AG09309 (cell line): ENCODE data around the gene BEST4.
A peak's percentile ranks its signal among the peaks of the same experiment; 100 is the strongest.

Source experiments
- DNase-seq: peaks from one replicate; pipeline ENCODE4 v3.0.0-alpha.2; 2010; ENCODE audit warnings: low read depth
- H3K4me3 ChIP-seq: 2 replicates; pipeline ENCODE4 v1.5.1; 2011; ENCODE audit warnings: mild to moderate bottlenecking, low read depth, low read length, moderate library complexity; ENCODE audit not compliant: control insufficient read depth
- CTCF ChIP-seq: IDR thresholded peaks from 2 replicates; pipeline ENCODE4 v1.5.1; 2011; ENCODE audit warnings: mild to moderate bottlenecking, low read depth, low read length, inconsistent platforms; ENCODE audit not compliant: insufficient read depth, control insufficient read depth; ENCODE audit errors: missing control alignments

Gene BEST4

GRCh38 chr1:44786138-44786840 is 1.7 kb downstream of the BEST4 start:
- peak; percentile 97 for TF ChIP-seq CTCF
- no peak for DNase-seq
- peak overlapping the region; percentile 32 for H3K4me3 ChIP-seq

- DNase-seq, result no peak
- no peak overlapping the region; the same call in 1 of the 2 replicates for H3K4me3 ChIP-seq
- TF ChIP-seq CTCF, result no peak
Observed at GRCh38 chr1:44785501-44786137, 2.4 kb downstream of the BEST4 start.

- H3K4me3 ChIP-seq, result no peak overlapping the region
- no peak for TF ChIP-seq CTCF
- DNase-seq, result no peak
Observed at GRCh38 chr1:44785029-44785380, 3.0 kb downstream of the BEST4 start.

GRCh38 chr1:44784094-44785028 is 3.6 kb downstream of the BEST4 start:
- no peak for DNase-seq
- peak; percentile 3 for TF ChIP-seq CTCF
- peak overlapping the region; percentile 19; the same call in 1 of the 2 replicates for H3K4me3 ChIP-seq

DNA sequence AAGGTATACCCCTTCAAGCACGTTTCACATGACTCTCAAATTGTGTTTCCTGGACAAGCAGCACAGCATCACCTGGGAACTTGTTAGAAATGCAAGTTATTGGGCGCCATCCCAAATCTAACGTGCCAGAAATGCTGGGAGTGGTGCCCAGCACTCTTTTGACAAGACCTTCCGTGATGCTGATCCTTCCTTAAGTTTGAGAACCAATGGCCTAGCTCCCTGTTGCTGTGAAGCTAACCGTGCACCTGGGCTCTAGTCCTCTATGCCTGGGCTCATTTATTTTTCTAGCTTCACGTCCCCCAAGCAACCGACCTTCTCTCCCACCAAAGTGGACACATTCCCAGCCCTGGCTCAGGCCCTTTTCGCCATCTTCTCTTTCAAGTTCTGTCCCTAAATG is 4.3 kb downstream of the BEST4 start:
- H3K4me3 ChIP-seq, result peak overlapping the region; percentile 19; the same call in 1 of the 2 replicates
- DNase-seq, result no peak
- TF ChIP-seq CTCF, result no peak

DNA sequence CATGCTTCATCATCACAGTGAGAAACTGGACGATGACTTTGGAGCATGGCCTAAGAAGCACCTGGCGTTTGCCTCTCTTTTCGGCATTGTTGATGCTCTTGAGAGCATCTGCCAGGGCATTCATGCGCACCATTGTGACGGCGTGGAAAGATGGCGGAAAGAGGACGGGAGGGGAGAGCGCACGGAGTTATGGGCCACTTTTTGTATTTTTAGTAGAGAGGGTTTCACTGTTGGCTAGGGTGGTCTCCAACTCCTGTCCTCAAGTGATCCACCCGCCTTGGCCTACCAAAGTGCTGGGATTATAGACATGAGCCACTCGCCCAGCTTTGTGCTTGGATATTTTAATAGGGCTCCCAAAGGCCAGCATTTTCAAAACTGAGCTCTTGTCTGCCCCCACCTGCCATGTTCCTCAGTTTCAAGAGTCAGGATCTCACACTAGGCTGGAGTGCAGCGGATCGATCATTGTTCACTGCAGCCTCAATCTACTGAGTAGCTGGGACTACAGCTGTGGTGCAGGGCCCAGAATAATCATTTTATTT is 7.3 kb downstream of the BEST4 start:
- DNase-seq, result no peak
- no peak overlapping the region for H3K4me3 ChIP-seq
- no peak for TF ChIP-seq CTCF
